Measurements from ENCODE around the gene BTRC. TPM values are rescaled to one million over a fixed set of nuclear protein-coding genes. Genes with fewer than 3 reads are reported as not detected.
"Not testable (repeated sequence)": the region's sequence is repeated elsewhere in the genome, so short reads cannot be mapped to it uniquely, and the experiment has no call there.

Gene BTRC
- polyA plus RNA-seq, 3 donors: 2.8 to 4.3 (median 3.1) TPM

GRCh38 chr10:101588879-101589278 lies 234.9 kb downstream of the BTRC start:
- Mint-ChIP-seq H3K27me3 (ENCODE audit: low read depth in 3 of 3) (peaks cover 0 to 1% (median 0%) of the 10 kb centered on the region in 3 donors), H3K4me1 (peaks cover 47% of the 10 kb centered on the region), H3K27ac (peak overlapping the region in 3 of 7 donors; percentile 1 to 82 (median 61)), H3K36me3 (peaks cover 18 to 20% of the 10 kb centered on the region in 2 donors), H3K9me3 (no peaks in the 10 kb centered on the region), H3K4me3 (peak overlapping the region; percentile 93 to 94)
- Histone ChIP-seq H2AFZ (ENCODE audit: insufficient read depth, low read depth, low read length, poor library complexity, severe bottlenecking) (peak overlapping the region; percentile 99), H3K4me2 (replicated peaks; ENCODE audit: extremely low read depth, low read length, poor library complexity, severe bottlenecking) (peak overlapping the region; percentile 81), H3K4me1 (ENCODE audit: control insufficient read depth in 1 of 2, insufficient read depth in 2 of 2, low read length in 2 of 2) (peaks cover 48 to 54% of the 10 kb centered on the region in 2 donors), H3K9me3 (replicated peaks in 1 of 2; ENCODE audit: control insufficient read depth in 1 of 2, insufficient read depth in 1 of 2, low read length in 2 of 2) (no peaks in the 10 kb centered on the region), H3K36me3 (replicated peaks in 1 of 2; ENCODE audit: control insufficient read depth in 1 of 2, insufficient read depth in 2 of 2, low read length in 2 of 2) (peaks cover 12 to 14% of the 10 kb centered on the region in 2 donors), H3K4me3 (replicated peaks in 1 of 3; ENCODE audit: low read depth in 2 of 3, low read length in 3 of 3) (peak overlapping the region in 1 of 3 experiments; percentile 99), H3K27ac (ENCODE audit: low read depth in 1 of 2, low read length in 2 of 2) (peak overlapping the region in 1 of 2 donors; percentile 84), H4K20me1 (ENCODE audit: insufficient read depth, low read length) (no peaks in the 10 kb centered on the region), H3K79me2 (ENCODE audit: insufficient read depth, low read length) (peaks cover 20% of the 10 kb centered on the region), H3K27me3 (ENCODE audit: control insufficient read depth in 2 of 2, insufficient read depth in 2 of 2, low read length in 2 of 2) (no peaks in the 10 kb centered on the region), H3K9ac (ENCODE audit: insufficient read depth, low read length, poor library complexity, severe bottlenecking) (no peak overlapping the region)
- WGBS (ENCODE audit: insufficient coverage): 94% methylated on average over 3 of the region's 5 CpGs
- DNase-seq: no peak
- intact Hi-C loops (cut with micrococcal nuclease): loop anchor here in 1 of 2 donors (5.0 kb wide), 1 partner anchor 237 kb away; the partner anchor contains the start of gene BTRC
- TF ChIP-seq CTCF (IDR thresholded peaks at IDR 0.05): no peak

- Mint-ChIP-seq H3K4me1 (peaks cover 41% of the 10 kb centered on the region), H3K4me3 (peak overlapping the region; percentile 47 to 68), H3K27ac (peak overlapping the region; percentile 58 to 92 (median 78))
- intact Hi-C loops (cut with micrococcal nuclease); H3K36me3 Mint-ChIP-seq; H3K36me3 ChIP-seq (replicated peaks in 1 of 2; ENCODE audit: control insufficient read depth in 1 of 2, insufficient read depth in 2 of 2, low read length in 2 of 2); H3K9me3 Mint-ChIP-seq; H4K20me1 ChIP-seq (ENCODE audit: insufficient read depth, low read length); H3K27me3 ChIP-seq (ENCODE audit: control insufficient read depth in 2 of 2, insufficient read depth in 2 of 2, low read length in 2 of 2); H3K27me3 Mint-ChIP-seq (ENCODE audit: low read depth in 3 of 3); H3K79me2 ChIP-seq (ENCODE audit: insufficient read depth, low read length); H3K9me3 ChIP-seq (replicated peaks in 1 of 2; ENCODE audit: control insufficient read depth in 1 of 2, insufficient read depth in 1 of 2, low read length in 2 of 2): not testable (repeated sequence)
- WGBS (ENCODE audit: insufficient coverage): no CpG with 5 or more reads among the region's 2 CpGs
- peak; percentile 43 to 74 (median 69) for DNase-seq
- peaks cover 42 to 43% of the 10 kb centered on the region in 2 donors for H3K4me1 ChIP-seq (ENCODE audit: control insufficient read depth in 1 of 2, insufficient read depth in 2 of 2, low read length in 2 of 2)
- H3K4me3 ChIP-seq (replicated peaks in 1 of 3; ENCODE audit: low read depth in 2 of 3, low read length in 3 of 3): peak overlapping the region in 1 of 3 experiments; percentile 39
- peak overlapping the region; percentile 1 for H3K9ac ChIP-seq (ENCODE audit: insufficient read depth, low read length, poor library complexity, severe bottlenecking)
- H2AFZ ChIP-seq (ENCODE audit: insufficient read depth, low read depth, low read length, poor library complexity, severe bottlenecking): peak overlapping the region; percentile 10
- H3K27ac ChIP-seq (ENCODE audit: low read depth in 1 of 2, low read length in 2 of 2): peak overlapping the region; percentile 59 to 66
- H3K4me2 ChIP-seq (replicated peaks; ENCODE audit: extremely low read depth, low read length, poor library complexity, severe bottlenecking): peak overlapping the region; percentile 74
These were observed 239.4 kb downstream of the BTRC start for GRCh38 chr10:101593331-101593730.
